Jurkat, Clone E6-1 (cell line): ENCODE measurements around the gene CREM.
"Not testable (repeated sequence)": the region's sequence is repeated elsewhere in the genome, so short reads cannot be mapped to it uniquely, and the experiment has no call there.

Experiments used
- DNase-seq: peaks from one replicate; pipeline ENCODE4 v3.0.0-alpha.2; 2011; ENCODE audit warnings: low read depth, low spot score
- H3K4me3 ChIP-seq: 2 replicates; pipeline ENCODE4 v1.5.1; 2011; ENCODE audit warnings: mild to moderate bottlenecking, low read length, control low read depth, moderate library complexity

Gene CREM

DNA sequence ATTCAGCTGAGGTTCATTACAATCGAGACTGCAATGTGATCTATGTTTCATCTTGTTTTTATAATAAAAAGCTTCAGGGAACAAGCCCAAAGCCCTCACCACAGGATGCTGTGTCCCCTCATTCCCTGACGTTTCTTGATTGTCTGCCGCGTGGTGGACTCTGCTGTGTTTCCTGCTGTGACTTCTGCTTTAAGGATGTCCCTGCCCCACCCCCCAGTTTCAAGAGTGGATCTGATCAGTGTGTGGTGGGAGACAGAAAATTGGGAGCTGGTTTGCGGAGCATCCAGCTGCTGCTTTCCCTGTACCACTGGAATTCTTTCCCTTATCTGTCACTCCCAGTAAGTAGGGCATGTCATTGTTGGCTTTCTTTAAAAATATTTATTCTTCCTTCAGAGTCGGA, 86.2 kb downstream of the CREM start:
- no peak for DNase-seq
- no peak overlapping the region for H3K4me3 ChIP-seq

DNA sequence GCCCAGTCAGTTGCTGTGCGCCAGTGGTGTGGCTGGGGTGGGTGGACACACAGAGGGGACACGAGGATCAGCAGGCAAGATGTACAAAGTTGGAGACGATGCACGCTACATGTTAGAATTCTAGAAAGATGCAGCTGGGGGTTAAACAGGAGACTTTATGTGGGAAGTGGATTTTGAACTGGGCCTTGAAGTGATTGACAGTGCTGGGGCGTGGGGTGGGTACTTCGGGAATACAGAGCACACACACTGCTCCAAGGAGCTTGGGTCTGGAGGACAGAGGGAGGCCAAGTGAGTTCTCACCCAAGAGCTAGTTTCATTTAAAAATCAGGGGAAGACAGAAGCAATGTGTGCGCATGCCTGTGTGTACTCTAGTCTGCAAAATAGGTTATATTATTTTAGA, 87.1 kb downstream of the CREM start:
- H3K4me3 ChIP-seq: no peak overlapping the region
- no peak for DNase-seq

DNA sequence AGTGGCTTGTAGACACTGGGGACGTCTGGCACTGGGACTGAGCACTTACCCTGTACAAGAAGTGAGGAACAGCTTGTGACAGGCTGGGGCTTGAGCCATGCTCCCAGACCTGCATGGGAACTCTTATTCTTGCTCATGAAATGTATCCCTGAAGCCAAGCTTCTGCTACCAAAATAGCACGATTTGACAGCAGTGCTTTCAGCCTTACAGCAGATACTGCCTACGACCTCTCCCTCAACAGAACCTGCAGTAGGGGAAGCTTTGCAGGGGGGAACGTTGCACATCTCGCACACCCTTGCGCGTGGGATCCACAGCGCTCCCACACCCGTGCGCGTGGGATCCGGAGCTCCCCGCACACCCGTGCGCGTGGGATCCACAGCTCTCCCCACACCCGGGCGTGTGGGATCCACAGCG, 88.0 kb downstream of the CREM start:
- DNase-seq: no peak
- H3K4me3 ChIP-seq: no peak overlapping the region

DNA sequence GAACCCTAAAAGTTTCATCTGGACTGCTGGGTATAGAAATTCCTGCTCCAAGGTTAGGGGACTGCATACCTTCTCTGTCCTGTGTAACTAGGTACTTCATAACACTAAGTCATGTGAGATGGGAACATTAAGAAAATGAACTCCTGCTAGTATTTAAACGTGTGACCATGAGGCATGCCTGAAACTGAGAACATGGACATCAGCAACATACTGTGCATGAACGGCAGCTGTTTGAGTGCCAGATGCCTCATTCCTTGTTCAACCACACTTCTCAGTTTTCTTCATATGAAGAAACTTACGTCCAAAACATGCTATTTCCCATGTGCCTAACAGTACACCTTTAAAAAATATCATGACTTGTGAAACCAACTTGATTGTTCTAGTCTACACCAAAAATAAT, 88.5 kb downstream of the CREM start:
- no peak for DNase-seq
- H3K4me3 ChIP-seq: no peak overlapping the region

DNA sequence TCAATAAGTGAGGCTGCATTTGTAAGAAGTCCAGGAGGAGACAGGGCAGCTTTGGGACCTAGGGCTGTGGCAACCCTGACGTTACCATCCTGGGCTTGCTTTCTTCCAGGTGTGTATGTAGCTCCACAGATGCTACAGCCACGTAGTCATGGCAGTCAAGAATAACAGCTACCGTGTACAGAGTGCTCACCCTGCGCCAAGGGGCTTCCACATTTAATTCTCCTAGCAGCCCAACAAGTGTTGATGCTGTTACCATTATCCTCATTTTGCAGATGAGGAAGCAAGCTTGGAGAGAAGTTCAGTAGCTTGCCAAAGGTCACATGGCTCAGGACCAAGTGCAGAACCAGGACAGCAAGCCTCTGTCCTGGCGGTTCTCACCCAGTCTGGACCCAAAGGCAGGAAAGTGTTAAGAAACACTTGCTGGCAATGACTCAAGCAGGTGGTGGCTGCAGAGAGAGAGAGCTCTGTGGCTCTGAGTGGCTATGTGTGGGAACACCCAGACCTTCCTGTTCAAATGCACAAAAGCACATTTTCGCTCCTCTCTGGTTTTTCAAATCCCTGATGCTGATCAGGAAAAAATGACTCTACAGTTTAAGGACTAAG, 89.8 kb downstream of the CREM start:
- DNase-seq: no peak
- no peak overlapping the region for H3K4me3 ChIP-seq

DNA sequence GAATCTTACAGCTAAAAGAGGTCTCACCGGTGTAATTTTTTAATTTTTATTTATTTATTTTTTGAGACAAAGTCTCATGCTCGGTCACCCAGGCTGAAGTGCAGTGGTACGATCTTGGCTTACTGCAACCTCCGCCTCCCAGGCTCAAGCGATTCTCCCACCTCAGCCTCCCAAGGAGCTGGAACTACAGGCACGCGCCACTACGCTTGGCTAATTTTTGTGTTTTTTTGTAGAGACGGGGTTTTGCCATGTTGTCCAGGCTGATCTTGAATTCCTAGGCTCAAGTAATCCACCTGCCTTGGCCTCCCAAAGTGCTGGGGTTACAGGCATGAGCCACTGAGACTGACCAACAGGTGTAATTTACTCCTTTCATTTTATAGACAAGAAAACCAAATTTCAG, 90.3 kb downstream of the CREM start:
- DNase-seq, H3K4me3 ChIP-seq: not testable (repeated sequence)

DNA sequence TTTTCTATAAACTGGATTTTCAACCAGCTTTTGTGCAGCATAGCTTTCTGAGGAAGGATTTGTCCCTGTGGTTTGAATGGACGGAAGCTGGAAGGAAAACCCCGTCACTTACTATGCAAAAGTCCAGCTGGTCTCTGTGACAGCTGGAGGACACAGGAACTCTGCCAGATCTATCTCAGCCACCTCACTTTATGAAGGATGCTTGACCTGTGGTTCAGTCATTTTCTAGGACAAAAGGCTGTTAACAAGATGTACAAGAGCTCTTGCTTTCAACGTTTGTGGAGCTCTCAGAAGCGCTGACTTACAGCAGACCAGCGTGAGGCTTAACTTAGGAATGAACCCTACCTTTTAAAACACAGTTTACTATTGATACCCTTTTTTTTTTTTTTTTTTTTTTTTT, 90.8 kb downstream of the CREM start:
- no peak for DNase-seq
- no peak overlapping the region for H3K4me3 ChIP-seq

DNA sequence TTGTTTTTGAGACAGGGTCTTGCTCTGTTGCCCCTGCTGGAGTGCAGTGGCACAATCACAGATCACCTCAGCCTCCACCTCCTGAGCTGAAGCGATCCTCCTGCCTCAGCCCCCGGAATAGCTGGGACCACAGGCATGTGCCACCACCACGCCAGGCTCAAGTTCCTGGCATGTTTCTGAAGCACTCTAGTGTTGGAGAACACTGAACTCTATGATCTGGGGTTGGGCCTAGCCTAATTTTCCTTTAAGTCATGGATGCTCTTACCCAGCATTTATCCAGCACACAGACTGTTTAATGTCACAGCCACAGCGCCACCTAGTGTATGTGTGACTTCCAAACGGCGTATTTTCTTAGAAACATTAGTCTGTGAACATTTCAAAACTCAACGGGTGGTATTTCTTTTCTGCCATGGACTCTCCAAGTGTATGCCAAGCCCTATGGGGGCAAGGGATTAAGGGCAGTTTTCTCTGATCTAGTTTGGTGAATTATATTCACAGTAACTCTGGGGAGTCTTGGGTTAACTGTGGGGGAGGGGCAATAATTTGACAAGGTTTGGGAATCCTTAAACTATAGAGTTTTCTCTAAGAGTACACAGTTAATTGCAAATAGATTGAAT, 91.8 kb downstream of the CREM start:
- no peak overlapping the region for H3K4me3 ChIP-seq
- peak; percentile 78 for DNase-seq

DNA sequence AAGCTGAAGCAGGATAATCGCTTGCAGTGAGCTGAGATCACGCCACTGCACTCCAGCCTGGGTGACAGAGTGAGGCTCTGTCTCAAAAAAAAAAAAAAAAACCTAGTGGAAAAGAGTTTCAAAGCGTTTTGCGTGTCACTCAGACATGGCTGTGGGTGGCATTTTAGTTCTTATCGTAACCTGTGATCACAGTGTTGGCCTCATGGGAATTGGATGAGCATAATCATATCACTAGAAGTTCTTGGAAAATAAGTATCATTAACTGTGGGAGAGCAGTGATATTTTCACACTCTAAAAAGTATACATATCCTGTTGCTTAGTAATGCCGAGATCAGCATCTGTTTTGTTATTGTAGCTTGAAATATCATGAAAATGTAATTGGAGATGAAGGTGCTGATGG, 92.6 kb downstream of the CREM start:
- no peak overlapping the region for H3K4me3 ChIP-seq
- no peak for DNase-seq

DNA sequence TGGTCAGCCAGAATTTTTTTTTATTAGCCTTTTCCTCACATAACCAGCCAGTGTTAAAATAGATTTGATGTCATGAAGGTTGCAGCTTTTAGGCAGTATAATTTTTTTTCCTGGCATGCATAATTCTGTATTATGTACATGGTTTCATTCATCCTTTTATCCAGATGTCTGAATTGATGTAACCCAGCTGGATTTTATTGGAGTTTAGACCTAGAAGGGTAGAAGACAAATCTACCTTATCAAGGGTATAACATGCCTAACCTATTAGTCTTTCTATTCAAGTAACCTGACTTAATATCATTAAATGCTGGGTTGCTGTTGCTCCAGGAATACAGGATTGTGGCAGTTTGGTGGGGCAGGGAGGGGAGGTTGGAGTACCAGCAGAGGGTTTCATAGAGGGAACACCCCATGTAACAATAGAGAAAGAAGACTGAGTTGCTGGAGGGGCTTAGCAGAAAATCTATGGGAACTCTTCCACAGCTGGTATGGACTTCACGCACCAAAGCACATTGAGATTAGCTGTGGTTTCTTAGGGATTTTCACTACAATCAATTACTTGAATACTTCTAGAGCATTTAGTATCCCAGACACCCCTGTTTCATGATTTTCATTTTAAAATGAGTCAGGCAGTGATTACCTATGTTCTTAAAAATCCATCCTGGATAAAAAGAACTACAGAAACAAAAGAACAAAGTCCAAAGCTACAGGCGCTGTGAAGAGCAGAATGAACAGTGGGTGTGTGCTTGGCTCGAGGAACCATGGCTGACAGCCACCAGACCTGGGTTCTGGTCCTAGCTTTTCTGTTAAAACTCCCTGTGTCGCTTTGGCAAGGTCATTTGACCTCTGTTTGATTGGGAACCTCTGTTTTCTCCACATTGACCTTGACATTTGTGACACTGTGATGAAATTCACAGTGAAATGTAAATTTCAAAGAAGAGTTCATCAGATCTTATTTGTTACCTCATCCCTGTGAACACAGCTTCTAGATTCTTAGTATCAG, 93.5 kb downstream of the CREM start:
- no peak for DNase-seq

DNA sequence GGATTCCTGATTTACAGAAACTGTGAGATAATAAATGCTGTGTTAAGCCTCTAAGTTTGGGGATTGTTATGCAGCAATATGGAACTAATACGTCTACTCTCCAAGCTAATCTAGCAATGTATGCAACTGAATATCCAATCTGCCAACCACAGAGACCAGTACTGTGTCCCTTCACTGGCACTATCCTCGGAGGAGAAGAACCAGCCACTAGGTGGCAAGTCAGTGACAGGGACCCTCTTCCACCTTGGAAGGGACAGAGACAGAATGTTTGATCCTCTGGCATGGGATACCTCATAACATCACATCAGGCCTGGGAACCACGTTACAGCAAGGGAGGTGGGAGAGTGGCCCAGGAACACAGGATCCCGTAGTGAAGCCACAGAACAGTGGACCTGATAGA, 96.4 kb downstream of the CREM start:
- H3K4me3 ChIP-seq: no peak overlapping the region

More for the DNA sequence above, 93.5 kb downstream of the CREM start:
- H3K4me3 ChIP-seq: no peak overlapping the region

DNA sequence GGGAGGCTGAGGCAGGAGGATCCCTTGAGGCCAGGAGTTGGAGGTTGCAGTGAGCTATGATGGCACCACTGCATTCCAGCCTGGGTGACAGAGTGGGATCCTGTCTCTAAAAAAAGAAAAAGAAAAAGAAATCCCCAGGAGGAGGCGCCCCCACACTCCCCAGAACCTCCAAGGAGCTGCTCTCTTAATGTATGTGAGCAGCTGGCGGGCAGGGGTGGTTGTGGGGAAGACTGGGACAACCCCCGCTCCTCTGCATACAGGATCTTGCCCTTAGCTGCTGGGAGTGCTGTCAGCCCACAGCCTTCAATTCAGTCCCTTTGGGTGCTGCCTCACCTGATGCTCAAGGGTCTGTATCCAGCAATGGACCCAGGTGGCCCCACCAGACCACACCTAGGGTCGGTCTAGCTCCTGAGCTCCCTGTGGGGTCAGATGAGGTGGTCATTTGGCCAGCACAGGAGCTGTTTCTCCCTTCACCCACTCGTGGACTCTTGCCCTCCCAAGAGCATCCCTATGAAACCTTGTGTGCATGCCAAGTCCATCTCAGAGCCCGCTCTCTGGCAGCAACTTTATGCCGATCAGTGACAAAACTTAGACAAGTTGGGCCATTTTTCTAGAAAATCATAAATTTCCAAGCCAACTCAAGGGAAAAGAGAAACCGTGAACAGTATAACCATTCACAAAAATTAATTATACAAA, 97.5 kb downstream of the CREM start:
- no peak overlapping the region for H3K4me3 ChIP-seq
- no peak for DNase-seq

More for the DNA sequence above, 96.4 kb downstream of the CREM start:
- DNase-seq: no peak

DNA sequence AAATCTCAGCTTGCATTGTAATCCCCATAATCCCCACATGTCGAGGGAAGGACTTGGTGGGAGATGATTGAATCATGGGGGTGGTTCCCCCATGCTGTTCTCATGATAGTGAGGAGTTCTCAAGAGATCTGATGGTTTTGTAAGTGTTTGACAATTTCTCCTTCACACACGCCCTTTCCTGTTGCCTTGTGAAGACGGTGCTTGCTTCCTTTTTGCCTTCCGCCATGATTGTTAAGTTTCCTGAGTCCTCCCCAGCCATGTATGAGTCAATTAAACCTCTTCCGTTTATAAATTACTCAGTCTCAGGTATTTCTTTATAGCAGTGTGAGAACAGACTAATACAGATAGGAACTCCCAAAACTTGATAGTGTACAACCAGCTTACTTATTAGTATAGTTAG, 98.6 kb downstream of the CREM start:
- DNase-seq: no peak
- H3K4me3 ChIP-seq: no peak overlapping the region

DNA sequence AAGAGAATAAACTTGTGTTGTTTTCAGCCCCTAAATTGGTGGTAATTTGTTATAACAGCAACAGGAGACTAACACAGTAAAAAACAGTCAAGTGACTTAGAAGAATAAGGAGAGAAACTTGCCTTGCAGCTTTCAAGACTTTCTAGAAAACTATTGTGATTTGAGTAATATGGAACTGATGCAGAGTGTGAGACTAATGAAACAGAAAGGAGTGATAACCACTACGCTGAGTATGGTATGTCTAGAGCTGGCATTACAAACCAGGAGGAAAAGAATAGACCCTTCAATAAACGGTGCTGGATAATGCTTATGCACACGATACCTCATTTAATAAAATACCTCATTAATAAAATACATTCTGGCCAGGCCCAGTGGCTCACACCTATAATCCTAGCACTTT, 99.9 kb downstream of the CREM start:
- no peak for DNase-seq
- no peak overlapping the region for H3K4me3 ChIP-seq

DNA sequence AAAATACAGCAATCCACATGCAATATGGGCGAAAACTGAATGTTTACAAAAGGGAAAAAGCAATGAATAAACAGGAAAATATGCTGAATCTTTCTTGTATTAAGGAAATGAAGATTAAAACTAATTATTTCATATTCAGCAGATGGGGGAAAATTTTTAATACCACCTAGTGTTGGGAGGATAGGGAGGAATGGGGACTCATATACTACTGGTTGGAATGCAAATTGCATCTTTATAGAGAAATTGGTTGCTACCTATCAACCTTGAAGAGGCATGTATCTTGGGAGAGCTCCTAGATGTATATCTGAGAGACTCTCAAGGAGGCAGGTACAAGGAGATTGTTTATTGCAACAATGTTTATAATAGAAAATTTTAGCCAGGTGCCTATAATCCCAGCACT, 101.4 kb downstream of the CREM start:
- DNase-seq: no peak
- H3K4me3 ChIP-seq: no peak overlapping the region

DNA sequence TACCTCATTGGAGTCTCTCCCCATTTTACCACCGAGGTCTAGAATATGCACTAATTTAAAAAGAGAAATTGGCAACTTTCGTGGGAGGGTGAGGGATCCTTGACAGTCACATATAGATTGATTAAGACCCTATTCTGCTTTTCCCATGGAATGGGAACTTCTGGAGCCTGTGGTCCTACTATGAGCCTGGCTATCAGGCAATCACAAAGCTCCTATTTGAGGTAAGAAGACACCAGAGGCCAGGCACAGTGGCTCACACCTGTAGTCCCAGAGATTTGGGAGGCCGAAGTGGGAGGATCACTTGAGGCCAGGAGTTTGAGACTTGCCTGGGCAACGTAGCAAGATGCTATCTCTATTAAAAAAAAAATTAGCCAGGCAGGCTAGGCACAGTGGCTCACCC, 105.0 kb downstream of the CREM start:
- DNase-seq: no peak
- no peak overlapping the region for H3K4me3 ChIP-seq

DNA sequence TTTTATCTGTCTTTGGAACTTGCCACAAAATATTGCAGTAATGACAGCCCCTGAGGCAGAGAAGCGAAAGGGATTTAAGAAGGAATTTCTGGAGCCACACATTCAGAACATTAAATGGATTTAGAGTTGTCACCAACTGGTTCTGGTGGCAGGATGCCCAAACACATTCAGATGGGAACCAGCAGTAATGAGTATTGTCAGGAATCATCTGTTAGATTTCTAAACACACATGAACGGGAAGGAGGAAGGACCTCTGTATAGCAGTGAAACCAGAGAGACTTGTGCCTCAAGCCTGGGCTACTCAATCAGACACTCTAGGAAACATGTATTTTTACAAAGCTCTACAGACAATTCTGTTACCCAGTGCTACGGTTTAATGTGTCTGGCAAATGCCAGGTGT, 105.9 kb downstream of the CREM start:
- no peak overlapping the region for H3K4me3 ChIP-seq
- no peak for DNase-seq

DNA sequence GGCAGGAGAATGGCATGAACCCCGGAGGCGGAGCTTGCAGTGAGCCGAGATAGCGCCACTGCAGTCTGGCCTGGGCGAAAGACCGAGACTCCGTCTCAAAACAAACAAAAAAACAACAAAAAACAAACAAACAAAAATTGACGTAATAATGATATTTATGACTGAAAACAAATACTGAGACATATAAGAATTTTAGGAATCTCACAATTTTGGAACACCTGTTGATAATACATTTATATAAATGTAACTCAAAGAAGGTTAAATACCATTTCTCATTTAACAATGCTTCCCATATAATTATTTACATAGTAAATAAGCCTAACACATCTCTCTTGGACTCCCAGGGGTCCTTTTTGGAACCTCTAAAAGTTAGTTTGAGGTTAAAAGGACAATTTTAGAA, 107.4 kb downstream of the CREM start:
- no peak overlapping the region for H3K4me3 ChIP-seq
- DNase-seq: no peak

DNA sequence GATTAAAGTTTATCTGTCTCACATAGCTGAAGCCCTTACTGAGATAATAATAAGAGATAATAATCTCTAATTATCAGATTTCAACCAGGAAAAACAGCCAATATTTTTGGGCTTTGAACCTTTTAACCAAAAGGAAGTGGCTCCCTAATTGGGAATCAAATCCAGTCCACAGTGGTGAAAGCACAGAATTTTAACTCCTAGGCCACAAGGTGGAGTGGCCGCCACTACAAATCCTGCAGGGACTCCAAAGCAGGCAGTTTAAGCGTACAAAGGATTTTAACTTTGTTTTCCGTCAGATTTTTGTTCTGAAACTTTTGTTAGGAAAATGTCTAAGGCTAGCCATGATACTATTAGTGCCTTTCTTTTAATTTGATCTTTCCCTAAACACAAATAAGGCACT, 110.1 kb downstream of the CREM start:
- DNase-seq: no peak
- no peak overlapping the region for H3K4me3 ChIP-seq
